GM23248 (cell line): Measurements from ENCODE around the gene IL1RAPL1. TPM values are rescaled to one million over a fixed set of nuclear protein-coding genes. Genes with fewer than 3 reads are reported as not detected.
A peak's percentile ranks its signal among the peaks of the same experiment; 100 is the strongest.

Experiments
- DNase-seq: peaks from one replicate; pipeline ENCODE4 v3.0.0-alpha.2; 2015
- H2AFZ ChIP-seq: fragments of 200-600 bp; sonication (generic); 2 replicates; pipeline ENCODE4 v1.6.1; 2016; ENCODE audit warnings: antibody characterized with exemption
- H3F3A ChIP-seq: fragments of 200-600 bp; sonication (generic); 2 replicates; pipeline ENCODE4 v1.6.1; 2016; ENCODE audit warnings: mild to moderate bottlenecking, antibody characterized with exemption, mixed run types; ENCODE audit not compliant: insufficient read depth
- H3K27ac ChIP-seq: fragments of 200-600 bp; sonication (generic); 2 replicates; pipeline ENCODE4 v1.5.1; 2016; ENCODE audit warnings: mild to moderate bottlenecking
- H3K27me3 ChIP-seq: fragments of 200-600 bp; sonication (generic); replicated peaks from 2 replicates; pipeline ENCODE4 v1.6.1; 2016; ENCODE audit warnings: mild to moderate bottlenecking; ENCODE audit not compliant: insufficient read depth
- H3K36me3 ChIP-seq: fragments of 200-600 bp; sonication (generic); 2 replicates; pipeline ENCODE4 v1.6.1; 2016; ENCODE audit warnings: low read depth, mild to moderate bottlenecking
- H3K4me1 ChIP-seq: fragments of 200-600 bp; sonication (generic); 2 replicates; pipeline ENCODE4 v1.6.1; 2016; ENCODE audit warnings: mild to moderate bottlenecking; ENCODE audit not compliant: insufficient read depth
- H3K4me2 ChIP-seq: fragments of 200-600 bp; sonication (generic); one replicate; pipeline ENCODE4 v1.6.1; 2016; ENCODE audit warnings: mild to moderate bottlenecking; ENCODE audit not compliant: unreplicated experiment
- H3K4me3 ChIP-seq: fragments of 200-600 bp; sonication (generic); 2 replicates; pipeline ENCODE4 v1.5.1; 2016; ENCODE audit warnings: mild to moderate bottlenecking
- H3K79me2 ChIP-seq: fragments of 200-600 bp; sonication (generic); 2 replicates; pipeline ENCODE4 v1.6.1; 2016; ENCODE audit warnings: mild to moderate bottlenecking; ENCODE audit not compliant: insufficient read depth
- H3K9ac ChIP-seq: fragments of 200-600 bp; sonication (generic); 2 replicates; pipeline ENCODE4 v1.6.1; 2016; ENCODE audit warnings: mild to moderate bottlenecking
- H3K9me2 ChIP-seq: fragments of 200-600 bp; sonication (generic); 2 replicates; pipeline ENCODE4 v1.6.1; 2016; ENCODE audit warnings: mixed run types, mild to moderate bottlenecking, moderate library complexity; ENCODE audit not compliant: insufficient read depth
- H3K9me3 ChIP-seq: fragments of 200-600 bp; sonication (generic); one replicate; pipeline ENCODE4 v1.6.1; 2017; ENCODE audit warnings: low read depth
- H4K20me1 ChIP-seq: fragments of 200-600 bp; sonication (generic); 2 replicates; pipeline ENCODE4 v1.6.0; 2016; ENCODE audit not compliant: insufficient read depth
- EZH2 ChIP-seq: fragments of 200-600 bp; sonication (generic); IDR thresholded peaks from 2 replicates; pipeline ENCODE4 v1.6.1; 2018; ENCODE audit warnings: antibody characterized with exemption, mild to moderate bottlenecking; ENCODE audit not compliant: insufficient read depth, poor library complexity, severe bottlenecking
- EZH2phosphoT487 ChIP-seq: fragments of 200-600 bp; sonication (generic); IDR thresholded peaks from 2 replicates; pipeline ENCODE4 v1.6.1; 2018; ENCODE audit warnings: antibody characterized with exemption, moderate library complexity, mild to moderate bottlenecking, low read depth; ENCODE audit not compliant: insufficient read depth
- WGBS, 2 experiments: methylation state at CpG; one replicate each; pipeline ENCODE4 v1.1.6; 2015 to 2017; ENCODE audit warnings: low lambda C conversion rate in 2 of 2, low coverage in 1 of 2; ENCODE audit errors: missing lambda C conversion rate in 2 of 2; 5-methylcytosine and 5-hydroxymethylcytosine counted together
- in situ Hi-C: fragments of 300-500 bp; cut with MboI; formaldehyde crosslinking; loops from 2 replicates; pipeline ENCODE4 v1.15.0; 2020
- polyA plus RNA-seq: library from polyadenylated mRNA; unstranded; fragments of >200 nt; fragmentation: Nextera tagmentation; extraction: Ambion mirVana; gene quantifications from 2 replicates; pipeline ENCODE4 v1.2.1, GENCODE V29; 2016
- total RNA-seq: library from RNA; depleted of rRNA; stranded (reverse); fragments of >200 nt; shearing (Covaris generic); gene quantifications from 2 replicates; pipeline ENCODE4 v1.2.3, GENCODE V29; 2014

IL1RAPL1 gene
- total and polyA plus RNA-seq, 2 experiments from 2014 or later = not detected

DNA sequence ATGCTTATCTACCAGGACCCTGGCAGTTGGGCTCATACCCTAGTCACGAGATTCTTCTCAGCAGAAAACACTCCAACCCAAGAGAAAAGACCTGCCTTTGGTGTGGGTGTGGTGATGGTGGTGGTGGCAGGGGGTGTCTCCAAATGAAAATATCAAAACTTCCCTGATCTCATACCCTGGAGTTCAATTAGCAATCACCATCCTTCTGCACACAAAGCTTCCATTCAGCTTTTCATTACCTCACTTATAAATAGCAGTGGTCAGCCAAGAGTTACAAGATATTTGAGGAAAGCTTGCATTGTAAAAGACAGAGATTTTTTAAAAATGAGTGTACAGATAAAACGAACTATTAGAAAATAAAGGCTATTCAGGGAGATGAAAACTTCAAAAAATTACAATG is 1047.3 kb downstream of the IL1RAPL1 start:
- no peaks in the 10 kb centered on the region for H3K27me3 ChIP-seq
- H4K20me1 ChIP-seq = no peaks in the 10 kb centered on the region
- H3K4me2 ChIP-seq = no peak overlapping the region
- 32 to 37% methylated on average over 2 of the region's 2 CpGs for WGBS, 2 experiments
- no peak overlapping the region for H3K4me3 ChIP-seq
- H3K79me2 ChIP-seq = no peaks in the 10 kb centered on the region
- H3K9me3 ChIP-seq = no peaks in the 10 kb centered on the region
- DNase-seq = peak; percentile 18
- no peaks in the 10 kb centered on the region for H3K9me2 ChIP-seq
- no peak overlapping the region for H2AFZ ChIP-seq
- no peak overlapping the region for H3K27ac ChIP-seq
- TF ChIP-seq EZH2phosphoT487 (no peak), EZH2 (no peak)
- no peaks in the 10 kb centered on the region for H3K36me3 ChIP-seq
- peaks cover 6% of the 10 kb centered on the region; the same call in 1 of the 2 replicates for H3K4me1 ChIP-seq
- in situ Hi-C loops = no loop called here
- H3F3A ChIP-seq = no peaks in the 10 kb centered on the region
- H3K9ac ChIP-seq = no peak overlapping the region

DNA sequence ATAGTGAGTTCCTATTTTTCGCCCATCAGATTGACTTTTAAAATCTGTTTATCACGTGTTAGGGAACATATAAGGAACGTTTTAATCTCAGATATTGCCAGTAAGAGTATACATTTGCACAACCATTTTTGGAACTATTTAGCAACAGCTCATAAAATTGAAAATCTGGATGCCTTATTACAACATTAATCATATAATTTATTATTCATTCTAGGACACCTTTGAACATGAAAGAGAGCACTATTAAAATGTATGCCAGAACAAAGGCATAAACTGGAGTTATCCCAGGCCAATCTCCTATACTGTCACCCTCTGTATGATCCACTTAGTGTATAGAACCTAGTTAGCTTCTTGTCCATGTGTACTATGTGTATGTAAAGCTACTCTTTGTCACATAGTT is 1049.1 kb downstream of the IL1RAPL1 start:
- H3F3A ChIP-seq = no peaks in the 10 kb centered on the region
- no peaks in the 10 kb centered on the region for H3K9me3 ChIP-seq
- H4K20me1 ChIP-seq = no peaks in the 10 kb centered on the region
- H3K27ac ChIP-seq = no peak overlapping the region
- peaks cover 6% of the 10 kb centered on the region; the same call in 1 of the 2 replicates for H3K4me1 ChIP-seq
- H2AFZ ChIP-seq = no peak overlapping the region
- no peaks in the 10 kb centered on the region for H3K9me2 ChIP-seq
- no peaks in the 10 kb centered on the region for H3K79me2 ChIP-seq
- TF ChIP-seq EZH2phosphoT487 (no peak), EZH2 (no peak)
- in situ Hi-C loops = no loop called here
- no peaks in the 10 kb centered on the region for H3K36me3 ChIP-seq
- DNase-seq = no peak
- no peaks in the 10 kb centered on the region for H3K27me3 ChIP-seq
- H3K4me3 ChIP-seq = no peak overlapping the region
- H3K9ac ChIP-seq = no peak overlapping the region
- no peak overlapping the region for H3K4me2 ChIP-seq
- 29 to 30% methylated on average over 3 of the region's 3 CpGs for WGBS, 2 experiments

DNA sequence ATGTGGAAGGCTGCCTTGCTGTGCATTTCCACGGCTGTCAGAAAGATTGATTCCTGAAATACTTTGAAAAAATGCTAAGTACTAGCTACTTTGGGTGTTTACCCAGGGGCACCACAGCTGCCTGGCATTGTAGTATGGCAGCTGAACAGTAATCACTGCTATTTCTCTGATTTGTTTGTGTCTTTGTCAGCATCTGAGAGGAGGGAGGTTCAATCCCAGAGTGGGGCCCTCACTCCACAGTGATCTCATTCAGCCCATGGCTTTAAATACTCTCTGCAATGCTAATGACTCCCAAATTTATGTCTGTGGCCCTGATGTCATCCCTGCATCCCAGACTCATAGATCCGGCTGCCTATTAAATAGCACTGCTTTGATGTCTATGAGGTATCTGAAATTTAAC is 1052.9 kb downstream of the IL1RAPL1 start:
- Histone ChIP-seq H3K79me2 (no peaks in the 10 kb centered on the region), H3K36me3 (no peaks in the 10 kb centered on the region), H3K9ac (no peak overlapping the region), H3K4me2 (no peak overlapping the region), H4K20me1 (no peaks in the 10 kb centered on the region), H3F3A (no peaks in the 10 kb centered on the region), H3K4me3 (no peak overlapping the region), H3K4me1 (no peaks in the 10 kb centered on the region), H2AFZ (no peak overlapping the region), H3K27ac (no peak overlapping the region), H3K27me3 (no peaks in the 10 kb centered on the region), H3K9me3 (no peaks in the 10 kb centered on the region), H3K9me2 (no peaks in the 10 kb centered on the region)
- TF ChIP-seq EZH2 = no peak
- in situ Hi-C loops = no loop called here
- no peak for DNase-seq
- 21 to 35% methylated on average over 2 of the region's 2 CpGs for WGBS, 2 experiments

DNA sequence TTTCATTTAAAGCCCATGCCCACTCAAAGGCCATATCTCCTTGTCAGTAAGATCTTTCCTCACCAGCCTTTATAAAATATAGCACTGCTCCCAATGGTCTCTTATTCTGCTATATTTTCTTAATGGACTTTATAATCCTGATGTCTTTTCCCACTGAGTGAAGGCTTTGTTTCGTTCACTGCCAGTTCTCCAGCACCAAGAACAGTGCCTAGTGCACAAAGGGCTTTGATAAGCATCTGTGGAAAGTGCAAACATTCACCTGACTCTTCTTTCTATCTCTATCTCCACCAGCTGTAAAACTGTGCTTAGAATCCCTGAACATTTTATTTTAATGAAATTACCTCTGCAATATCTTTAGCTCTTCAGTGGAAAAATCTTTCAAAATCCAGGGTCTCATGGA is 1054.2 kb downstream of the IL1RAPL1 start:
- WGBS, 2 experiments = 13 to 18% methylated on average over 1 of the region's 1 CpG
- no peak overlapping the region for H3K4me2 ChIP-seq

DNA sequence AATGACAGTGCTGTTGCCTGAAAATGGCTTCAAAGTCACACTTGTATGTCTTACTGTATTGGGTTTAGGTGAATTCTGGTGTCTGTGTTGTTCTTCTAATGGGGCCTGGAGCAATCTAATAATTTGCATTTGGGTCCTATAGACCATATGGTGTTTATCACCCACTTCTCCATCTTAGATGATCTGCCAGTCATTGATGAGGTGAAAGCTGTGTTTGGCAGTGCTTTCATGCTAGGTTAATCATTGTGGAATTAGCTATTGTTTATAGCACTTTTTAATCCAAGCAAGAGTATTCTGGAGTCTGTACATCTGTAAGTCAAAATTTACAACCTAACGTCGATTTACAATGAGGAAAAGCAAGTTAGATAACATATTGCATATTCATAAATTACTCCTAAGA is 1055.9 kb downstream of the IL1RAPL1 start:
- no peaks in the 10 kb centered on the region for H3K9me2 ChIP-seq
- H2AFZ ChIP-seq = no peak overlapping the region
- H3K36me3 ChIP-seq = no peaks in the 10 kb centered on the region
- no peaks in the 10 kb centered on the region for H3K79me2 ChIP-seq
- no peak overlapping the region for H3K9ac ChIP-seq
- no peaks in the 10 kb centered on the region for H3K9me3 ChIP-seq
- no peak for DNase-seq
- no peaks in the 10 kb centered on the region for H3K27me3 ChIP-seq
- in situ Hi-C loops = no loop called here
- H3K4me3 ChIP-seq = no peak overlapping the region
- no peaks in the 10 kb centered on the region for H3F3A ChIP-seq
- no peaks in the 10 kb centered on the region for H3K4me1 ChIP-seq
- no peaks in the 10 kb centered on the region for H4K20me1 ChIP-seq
- TF ChIP-seq EZH2phosphoT487 (no peak), EZH2 (no peak)
- no peak overlapping the region for H3K27ac ChIP-seq
- H3K4me2 ChIP-seq = no peak overlapping the region
- WGBS, 2 experiments = 90 to 94% methylated on average over 2 of the region's 2 CpGs

More for the DNA sequence above, 1054.2 kb downstream of the IL1RAPL1 start:
- H3K4me3 ChIP-seq = no peak overlapping the region
- no peak for TF ChIP-seq EZH2phosphoT487
- TF ChIP-seq EZH2 = no peak
- H2AFZ ChIP-seq = no peak overlapping the region
- no peaks in the 10 kb centered on the region for H3K36me3 ChIP-seq
- no peaks in the 10 kb centered on the region for H3K79me2 ChIP-seq
- no peak overlapping the region for H3K27ac ChIP-seq
- no peak overlapping the region for H3K9ac ChIP-seq
- no peaks in the 10 kb centered on the region for H4K20me1 ChIP-seq
- DNase-seq = no peak
- no peaks in the 10 kb centered on the region for H3K27me3 ChIP-seq
- H3K9me3 ChIP-seq = no peaks in the 10 kb centered on the region
- H3K4me1 ChIP-seq = no peaks in the 10 kb centered on the region
- in situ Hi-C loops = no loop called here
- H3F3A ChIP-seq = no peaks in the 10 kb centered on the region
- no peaks in the 10 kb centered on the region for H3K9me2 ChIP-seq
